Activated naive CD4-positive, alpha-beta T cell treated with anti-CD3 and anti-CD28 coated beads, Interleukin-2, amount 50 U/mL, for 72 hours (primary cell): ENCODE data around the gene ETNK1. TPM values are rescaled to one million over a fixed set of nuclear protein-coding genes. Genes with fewer than 3 reads are reported as not detected.
"Not testable (repeated sequence)": the region's sequence is repeated elsewhere in the genome, so short reads cannot be mapped to it uniquely, and the experiment has no call there.

Experiments
- ATAC-seq, 2 donors: fragments of 150-1000 bp; cut with Tn5 transposase; 2 replicates each; pipeline ENCODE4 v1.10.0; 2021; ENCODE audit warnings: mild to moderate bottlenecking in 2 of 2, moderate library complexity in 2 of 2
- DNase-seq, 2 donors: peaks; one replicate each; pipeline ENCODE4 v3.0.0; 2021 to 2022; ENCODE audit warnings: low spot score in 2 of 2
- H3K27ac Mint-ChIP-seq, 2 donors: one replicate each; pipeline ENCODE4 v1.8.0; 2022; ENCODE audit warnings: mild to moderate bottlenecking in 2 of 2, mixed read lengths in 2 of 2
- H3K36me3 Mint-ChIP-seq, 2 donors: one replicate each; pipeline ENCODE4 v1.8.0; 2022; ENCODE audit warnings: mixed read lengths in 2 of 2
- H3K9me3 Mint-ChIP-seq, 2 donors: one replicate each; pipeline ENCODE4 v1.8.0; 2022; ENCODE audit warnings: mixed read lengths in 2 of 2
- total RNA-seq, 2 donors: library from RNA; stranded (reverse); gene quantifications; one replicate each; pipeline ENCODE4 v1.2.3, GENCODE V29; 2022

Gene ETNK1, protein sequence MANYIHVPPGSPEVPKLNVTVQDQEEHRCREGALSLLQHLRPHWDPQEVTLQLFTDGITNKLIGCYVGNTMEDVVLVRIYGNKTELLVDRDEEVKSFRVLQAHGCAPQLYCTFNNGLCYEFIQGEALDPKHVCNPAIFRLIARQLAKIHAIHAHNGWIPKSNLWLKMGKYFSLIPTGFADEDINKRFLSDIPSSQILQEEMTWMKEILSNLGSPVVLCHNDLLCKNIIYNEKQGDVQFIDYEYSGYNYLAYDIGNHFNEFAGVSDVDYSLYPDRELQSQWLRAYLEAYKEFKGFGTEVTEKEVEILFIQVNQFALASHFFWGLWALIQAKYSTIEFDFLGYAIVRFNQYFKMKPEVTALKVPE
- total RNA-seq: 10 to 100 TPM; 66.5 to 67.2 TPM

DNA sequence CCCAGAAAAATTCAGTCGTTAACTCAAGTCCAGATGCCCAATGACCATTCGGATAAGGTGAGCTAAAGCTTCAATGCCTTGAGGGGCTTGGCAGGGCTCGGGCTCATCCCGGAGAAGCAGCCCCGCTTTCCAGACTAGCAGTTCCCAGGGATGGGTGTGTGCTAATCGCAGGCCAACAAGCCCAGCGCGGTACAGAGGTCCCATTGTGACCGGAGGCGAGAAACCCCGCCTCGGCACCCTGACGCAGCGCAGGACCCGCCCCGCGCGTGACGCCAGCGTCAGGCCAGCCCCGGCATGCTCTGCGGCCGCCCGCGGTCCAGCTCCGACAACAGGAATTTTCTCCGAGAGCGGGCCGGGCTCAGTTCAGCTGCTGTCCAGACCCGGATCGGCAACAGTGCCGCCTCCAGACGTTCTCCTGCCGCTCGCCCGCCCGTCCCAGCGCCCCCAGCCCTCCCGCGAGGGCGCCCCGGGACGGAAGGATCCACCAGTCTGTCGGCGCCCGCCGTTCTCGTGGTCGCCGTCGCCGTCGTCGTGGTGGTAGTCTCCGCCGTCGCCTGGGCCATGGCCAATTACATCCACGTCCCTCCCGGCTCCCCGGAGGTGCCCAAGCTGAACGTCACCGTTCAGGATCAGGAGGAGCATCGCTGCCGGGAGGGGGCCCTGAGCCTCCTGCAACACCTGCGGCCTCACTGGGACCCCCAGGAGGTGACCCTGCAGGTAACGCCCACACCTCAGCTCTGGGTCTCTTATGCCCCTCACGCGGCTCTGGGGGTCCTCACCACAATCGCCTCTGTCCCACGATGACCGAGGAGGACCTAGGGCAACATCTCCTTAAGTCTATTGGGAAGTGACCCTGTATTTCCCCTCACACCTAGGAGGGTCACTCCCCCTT is at the start of gene ETNK1:
Gene ETNK1, plus strand, starts transcription at position 302 of the 892 bp plus-strand sequence. Its CDS starts 260 bp downstream, at position 562.
- ATAC-seq (peak; percentile 99), DNase-seq (peak; percentile 86 to 89)
- peak within 1 kb of the TSS; percentile 95 to 99 for H3K27ac Mint-ChIP-seq
- H3K9me3 Mint-ChIP-seq: no peaks in the 10 kb centered on the region
- peaks cover 20% of the 10 kb centered on the region in 2 donors for H3K36me3 Mint-ChIP-seq

DNA sequence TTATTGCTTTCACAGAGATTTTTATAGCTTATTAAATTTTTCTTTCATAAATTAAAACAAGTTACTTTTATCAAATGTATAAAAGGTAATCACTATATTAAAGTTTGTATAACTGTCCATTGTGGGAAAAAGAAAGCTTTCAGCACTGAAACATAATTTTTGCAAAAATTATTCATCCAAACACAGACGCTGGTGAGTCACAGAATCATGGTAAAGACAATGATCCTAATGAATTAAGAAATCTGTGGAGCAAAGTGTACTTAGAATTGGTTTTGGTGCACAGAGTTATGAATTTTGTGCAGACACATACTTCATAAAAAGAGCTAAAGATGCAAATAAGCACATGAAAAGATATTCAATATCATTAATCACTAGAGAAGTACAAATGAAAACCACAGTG is 48.9 kb upstream of the ETNK1 start:
- ATAC-seq: no peak
- H3K36me3 Mint-ChIP-seq: no peaks in the 10 kb centered on the region

DNA sequence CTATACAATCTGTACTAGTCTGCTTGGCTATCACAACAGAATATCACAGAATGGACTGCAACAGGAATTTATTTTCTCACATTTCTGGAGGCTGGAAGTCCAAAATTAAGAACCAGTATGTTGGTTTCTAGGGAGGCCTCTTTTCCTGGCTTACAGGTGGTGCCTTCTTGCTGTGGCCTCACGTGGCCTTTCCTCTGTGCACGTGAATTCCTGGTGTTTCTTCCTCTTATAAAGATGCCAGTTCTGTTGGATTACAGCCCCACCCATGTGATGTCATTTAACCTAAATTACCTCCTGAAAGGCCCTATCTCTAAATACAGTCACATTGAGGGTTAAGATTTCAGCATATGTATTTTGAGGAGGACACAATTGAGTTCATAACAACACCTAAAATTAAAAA is 48.5 kb upstream of the ETNK1 start:
- DNase-seq: no peak
- Mint-ChIP-seq H3K36me3 (no peaks in the 10 kb centered on the region), H3K9me3 (no peaks in the 10 kb centered on the region), H3K27ac (no peak overlapping the region)
- ATAC-seq: no peak

More for the DNA sequence above, 48.9 kb upstream of the ETNK1 start:
- no peak for DNase-seq
- no peaks in the 10 kb centered on the region for H3K9me3 Mint-ChIP-seq
- no peak overlapping the region for H3K27ac Mint-ChIP-seq

DNA sequence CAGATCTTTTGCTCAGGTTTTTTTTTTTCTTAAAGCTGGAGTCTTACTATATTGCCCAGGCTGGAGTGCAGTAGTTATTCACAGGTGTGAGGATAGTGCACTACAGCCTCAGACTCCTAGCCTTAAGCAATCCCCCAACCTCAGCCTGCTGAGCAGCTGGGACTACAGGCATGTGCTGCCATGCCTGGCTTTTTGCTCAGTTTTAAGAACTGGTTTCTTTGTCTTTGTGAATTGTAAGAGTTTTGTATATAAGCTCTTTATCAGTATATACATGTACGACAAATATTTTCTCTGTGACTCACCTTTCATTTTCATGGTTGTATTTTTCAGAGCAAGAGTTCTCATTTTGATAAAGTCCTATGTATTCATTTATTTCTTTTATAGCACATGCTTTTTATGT is 47.3 kb upstream of the ETNK1 start:
- no peak for ATAC-seq
- Mint-ChIP-seq H3K27ac (no peak overlapping the region), H3K9me3 (no peaks in the 10 kb centered on the region), H3K36me3 (no peaks in the 10 kb centered on the region)
- no peak for DNase-seq

DNA sequence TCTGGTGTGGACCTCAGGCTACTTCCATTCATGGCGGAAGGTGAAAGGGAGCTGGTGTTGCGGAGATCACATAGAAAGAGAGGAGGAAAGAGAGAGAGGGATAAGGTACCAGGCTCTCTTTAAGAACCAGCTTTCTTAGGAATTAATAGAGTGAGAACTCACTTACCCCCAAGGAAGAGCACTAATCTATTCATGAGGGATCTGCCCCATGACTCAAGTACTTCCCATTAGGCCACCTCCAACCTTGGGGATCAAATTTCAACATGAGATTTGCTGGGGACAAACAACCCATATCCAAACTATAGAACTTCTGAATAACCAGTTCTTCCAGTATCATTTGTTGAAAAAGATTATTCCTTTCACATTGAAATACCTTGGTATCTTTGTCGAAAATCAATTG is 46.6 kb upstream of the ETNK1 start:
- Mint-ChIP-seq H3K36me3 (no peaks in the 10 kb centered on the region), H3K9me3 (no peaks in the 10 kb centered on the region), H3K27ac (no peak overlapping the region)
- ATAC-seq (no peak), DNase-seq (no peak)

DNA sequence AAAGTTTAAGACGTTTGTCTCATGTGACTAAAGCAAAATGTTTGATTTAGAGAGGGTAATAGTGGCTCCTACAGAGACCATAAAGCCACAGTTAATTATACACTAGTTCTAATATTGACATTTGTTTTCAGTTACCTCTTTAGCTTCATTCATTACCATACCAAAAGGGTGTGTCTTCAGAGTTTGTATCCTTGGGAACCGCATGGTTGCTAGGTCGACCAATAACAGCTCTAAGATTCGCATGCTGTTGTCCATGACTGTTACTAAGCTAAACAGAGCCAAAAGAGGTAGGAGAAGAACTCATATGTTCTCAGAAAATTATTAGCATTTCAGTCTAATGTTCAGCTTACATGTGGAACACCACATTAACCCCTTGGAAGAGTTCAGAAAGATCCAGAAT is 36.2 kb upstream of the ETNK1 start:
- no peaks in the 10 kb centered on the region for H3K9me3 Mint-ChIP-seq
- DNase-seq: no peak
- H3K36me3 Mint-ChIP-seq: no peaks in the 10 kb centered on the region
- ATAC-seq: no peak
- H3K27ac Mint-ChIP-seq: no peak overlapping the region

DNA sequence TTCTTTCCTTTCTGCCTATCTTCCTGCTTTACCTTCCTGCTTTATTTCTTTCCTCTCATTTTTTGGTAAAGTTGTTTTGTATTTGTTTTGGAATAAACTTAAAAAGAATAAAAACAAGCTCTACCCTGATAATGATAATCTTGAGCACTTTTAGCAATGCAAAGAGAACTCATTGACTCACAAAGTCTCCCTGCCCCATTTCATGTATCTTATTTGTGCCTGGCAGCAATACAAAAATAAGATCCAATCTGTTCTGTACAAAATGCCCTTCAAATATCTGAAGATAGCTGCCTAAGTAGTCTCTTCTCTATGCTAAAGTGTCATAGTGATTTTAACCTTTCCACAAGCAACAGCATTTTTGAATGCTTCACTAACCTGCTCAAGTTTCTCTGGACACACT is 31.1 kb upstream of the ETNK1 start:
- H3K9me3 Mint-ChIP-seq: no peaks in the 10 kb centered on the region

DNA sequence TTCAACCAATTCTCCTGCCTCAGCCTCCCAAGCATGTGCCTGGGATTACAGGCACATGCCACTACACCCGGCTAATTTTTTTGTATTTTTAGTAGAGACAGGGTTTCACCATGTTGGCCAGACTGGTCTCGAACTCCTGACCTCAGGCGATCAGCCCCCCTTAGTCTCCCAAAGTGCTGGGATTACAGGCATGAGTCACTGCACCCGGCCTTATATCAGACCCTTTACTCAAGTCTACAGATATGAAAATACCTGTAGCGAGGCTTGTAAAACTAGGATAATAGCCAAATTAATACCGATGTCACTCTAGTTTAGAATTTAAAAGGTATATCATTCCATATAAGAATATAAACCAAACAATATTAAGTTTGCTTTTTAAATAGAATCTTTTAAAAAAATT is 27.4 kb upstream of the ETNK1 start:
- H3K9me3 Mint-ChIP-seq, H3K36me3 Mint-ChIP-seq, ATAC-seq, DNase-seq, H3K27ac Mint-ChIP-seq: not testable (repeated sequence)

More for the DNA sequence above, 31.1 kb upstream of the ETNK1 start:
- no peaks in the 10 kb centered on the region for H3K36me3 Mint-ChIP-seq
- DNase-seq (no peak), ATAC-seq (no peak)
- no peak overlapping the region for H3K27ac Mint-ChIP-seq

DNA sequence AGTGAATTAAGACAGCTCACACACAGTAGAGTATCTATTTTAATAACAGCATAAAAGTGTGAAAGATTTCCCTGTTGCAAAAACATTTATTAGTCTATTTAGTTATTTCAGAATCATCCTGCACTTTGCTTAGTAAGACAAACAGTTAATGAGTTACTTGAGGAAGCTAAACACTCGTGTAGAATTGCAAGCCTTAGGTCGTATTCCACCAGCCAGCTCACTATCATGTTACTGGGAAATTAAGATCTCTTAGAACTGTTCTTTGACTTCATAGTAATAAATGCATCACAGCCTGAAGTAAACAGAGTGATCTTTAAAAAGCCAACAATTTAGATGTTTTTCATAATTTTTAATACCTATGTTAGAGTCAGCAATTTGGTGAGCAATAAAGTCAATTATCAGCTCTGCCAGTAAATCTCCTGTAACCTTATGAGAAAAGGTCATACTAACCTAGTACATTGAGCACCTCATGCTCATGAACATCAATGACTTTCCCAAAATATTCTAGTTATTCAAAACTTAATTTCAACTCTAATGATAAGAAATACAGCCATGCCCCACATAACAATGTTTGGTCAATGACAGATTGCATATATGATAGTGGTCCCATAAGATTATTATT is 26.7 kb upstream of the ETNK1 start:
- DNase-seq (no peak), ATAC-seq (no peak)
- Mint-ChIP-seq H3K27ac (no peak overlapping the region), H3K9me3 (no peaks in the 10 kb centered on the region), H3K36me3 (no peaks in the 10 kb centered on the region)

DNA sequence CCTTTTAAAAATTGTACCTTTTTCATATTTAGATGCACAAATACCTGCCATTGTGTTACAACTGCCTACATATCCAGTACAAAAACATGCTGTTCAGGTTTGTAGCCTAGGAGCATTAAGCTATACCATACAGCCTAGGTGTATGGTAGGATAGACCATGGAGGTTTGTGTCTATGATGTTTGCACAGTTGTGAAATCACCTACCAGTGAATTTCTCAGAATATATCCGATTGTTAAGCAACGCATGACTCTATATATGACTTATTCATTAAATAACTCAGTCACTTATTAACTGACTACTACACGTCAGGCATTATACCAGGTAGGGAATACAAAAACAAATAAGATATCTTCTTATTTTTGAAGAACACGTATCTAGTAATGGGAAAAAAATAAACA is 26.2 kb upstream of the ETNK1 start:
- no peak overlapping the region for H3K27ac Mint-ChIP-seq
- no peak for DNase-seq
- ATAC-seq: no peak
- no peaks in the 10 kb centered on the region for H3K9me3 Mint-ChIP-seq
- H3K36me3 Mint-ChIP-seq: no peaks in the 10 kb centered on the region

DNA sequence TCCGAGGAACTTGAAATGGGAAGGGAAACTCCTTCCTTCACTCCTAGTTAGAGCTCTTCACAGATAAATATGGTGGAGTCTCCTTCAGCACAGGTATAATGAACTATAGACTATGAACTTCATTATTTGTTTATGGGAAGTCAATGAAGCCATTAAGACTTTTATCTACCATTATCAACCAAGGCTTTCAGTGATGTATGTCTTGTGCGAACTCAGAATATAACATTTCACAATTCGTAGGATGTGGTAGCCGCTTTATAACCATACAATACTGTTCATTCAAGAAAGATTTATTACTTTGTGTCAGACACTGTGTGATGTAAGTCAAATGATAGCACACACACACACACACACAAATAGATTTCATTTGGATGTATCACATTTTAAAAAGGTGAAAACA is 24.8 kb upstream of the ETNK1 start:
- DNase-seq (no peak), ATAC-seq (no peak)
- Mint-ChIP-seq H3K36me3 (no peaks in the 10 kb centered on the region), H3K27ac (no peak overlapping the region), H3K9me3 (no peaks in the 10 kb centered on the region)

DNA sequence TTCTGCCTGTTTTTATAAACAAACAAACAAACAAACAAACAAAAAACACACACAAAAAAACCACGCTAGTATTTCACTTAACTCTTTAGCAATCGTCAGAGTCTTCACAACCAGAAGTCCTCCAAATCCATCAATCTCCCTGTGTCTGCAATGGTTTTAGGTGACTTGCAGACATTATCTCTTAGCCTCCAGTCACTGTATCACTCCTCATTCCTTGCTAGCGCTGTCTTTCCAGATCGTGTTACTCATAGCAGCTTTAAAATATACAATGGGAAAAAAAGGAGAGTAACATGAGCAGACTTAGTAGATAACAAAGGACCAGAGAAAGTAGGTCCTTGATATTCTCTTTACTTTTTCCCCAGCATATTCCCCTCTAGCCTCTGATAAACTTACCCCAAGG is 15.5 kb upstream of the ETNK1 start:
- Mint-ChIP-seq H3K27ac (no peak overlapping the region), H3K36me3 (peaks cover 7% of the 10 kb centered on the region in 2 donors), H3K9me3 (peaks cover 6 to 11% of the 10 kb centered on the region in 2 donors)
- ATAC-seq (no peak), DNase-seq (no peak)

DNA sequence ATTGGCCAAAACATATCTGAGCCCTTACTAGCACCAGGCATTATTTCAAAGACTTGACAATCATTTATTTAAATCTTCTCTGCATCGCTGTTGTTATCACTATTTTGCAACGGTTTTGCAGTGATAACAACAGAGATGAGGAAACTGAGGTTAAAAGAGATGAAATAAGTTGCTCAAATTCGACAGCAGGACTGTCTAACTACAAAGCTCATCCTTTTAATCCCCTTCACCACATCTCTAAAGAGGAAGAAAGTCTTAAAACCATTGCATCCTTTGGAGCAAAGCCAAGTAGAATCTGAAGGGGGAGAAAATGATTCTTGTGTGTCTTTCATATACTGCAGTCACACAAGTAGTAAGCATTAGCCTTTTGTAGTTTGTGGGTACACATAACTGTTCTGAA is 14.8 kb upstream of the ETNK1 start:
- ATAC-seq: no peak
- H3K27ac Mint-ChIP-seq: no peak overlapping the region
- H3K9me3 Mint-ChIP-seq: peaks cover 11% of the 10 kb centered on the region in 2 donors
- no peak for DNase-seq
- H3K36me3 Mint-ChIP-seq: peaks cover 7 to 12% of the 10 kb centered on the region in 2 donors

DNA sequence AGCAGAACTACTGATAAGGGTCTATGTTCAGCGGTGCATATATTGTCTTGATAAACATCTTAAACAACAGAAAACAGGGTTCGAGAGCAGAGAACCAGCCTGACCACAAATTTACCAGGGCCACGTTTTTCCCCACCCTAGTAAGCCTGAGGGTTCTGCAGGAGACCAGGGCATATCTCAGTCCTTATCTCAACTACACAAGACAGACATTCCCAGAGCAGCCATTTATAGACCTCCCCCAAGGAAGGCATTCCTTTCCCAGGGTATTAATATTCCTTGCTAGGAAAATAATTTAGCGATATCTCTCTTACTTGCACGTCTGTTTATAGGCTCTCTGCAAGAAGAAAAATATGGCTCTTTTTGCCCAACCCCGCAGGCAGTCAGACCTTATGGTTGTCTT is 12.1 kb upstream of the ETNK1 start:
- ATAC-seq, DNase-seq, H3K27ac Mint-ChIP-seq: not testable (repeated sequence)
- Mint-ChIP-seq H3K36me3 (peaks cover 7 to 12% of the 10 kb centered on the region in 2 donors), H3K9me3 (peaks cover 11 to 12% of the 10 kb centered on the region in 2 donors)

DNA sequence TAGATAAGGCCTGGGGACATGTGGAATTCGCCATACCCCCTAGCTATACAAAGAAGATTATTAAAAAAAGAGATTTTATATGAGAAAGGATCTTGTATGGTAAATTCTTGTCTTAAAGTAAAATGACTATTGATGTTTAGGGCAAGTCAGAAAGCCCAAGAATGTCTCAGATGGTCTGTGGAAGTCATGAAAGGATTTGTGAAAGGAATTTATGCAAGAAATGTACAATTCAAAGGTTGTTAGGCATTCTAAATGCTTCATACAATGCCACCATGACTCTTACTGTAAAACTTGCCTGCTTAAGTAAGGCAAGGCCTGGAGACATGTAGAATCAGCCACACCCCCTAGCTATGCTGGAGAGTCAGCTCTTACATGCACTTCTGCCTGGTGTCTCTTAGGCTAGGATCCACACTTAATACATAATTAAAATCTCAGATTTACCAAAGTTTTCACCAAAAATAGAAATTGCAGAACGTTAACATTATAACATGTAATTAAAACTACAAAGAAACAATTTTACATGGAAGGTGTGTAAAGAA is 8.9 kb upstream of the ETNK1 start:
- peaks cover 11 to 12% of the 10 kb centered on the region in 2 donors for H3K9me3 Mint-ChIP-seq
- ATAC-seq (no peak), DNase-seq (no peak)
- H3K36me3 Mint-ChIP-seq: peaks cover 7 to 12% of the 10 kb centered on the region in 2 donors
- H3K27ac Mint-ChIP-seq: no peak overlapping the region

DNA sequence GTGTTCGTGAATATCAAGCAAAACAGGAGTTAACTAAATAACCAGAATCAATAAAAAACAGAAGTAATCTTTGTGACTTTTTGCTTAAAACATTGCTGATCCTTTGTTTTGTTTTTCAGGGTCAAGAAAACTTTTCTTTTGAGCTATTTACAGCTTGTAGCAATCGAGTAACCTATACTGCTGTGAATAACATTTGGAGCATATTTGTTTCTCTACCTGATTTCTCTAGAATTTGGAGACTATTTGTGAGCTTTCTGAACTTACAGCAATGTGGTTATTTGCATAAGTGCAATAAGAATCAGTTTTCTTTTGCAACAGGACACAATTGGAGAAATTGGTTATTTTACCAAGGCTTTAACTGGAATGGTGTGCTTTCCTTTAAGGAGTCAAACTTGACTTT is 7.3 kb upstream of the ETNK1 start:
- no peak overlapping the region for H3K27ac Mint-ChIP-seq
- H3K36me3 Mint-ChIP-seq: peaks cover under 1 to 5% of the 10 kb centered on the region in 2 donors
- DNase-seq: no peak
- H3K9me3 Mint-ChIP-seq: peaks cover 6% of the 10 kb centered on the region in 2 donors
- no peak for ATAC-seq

DNA sequence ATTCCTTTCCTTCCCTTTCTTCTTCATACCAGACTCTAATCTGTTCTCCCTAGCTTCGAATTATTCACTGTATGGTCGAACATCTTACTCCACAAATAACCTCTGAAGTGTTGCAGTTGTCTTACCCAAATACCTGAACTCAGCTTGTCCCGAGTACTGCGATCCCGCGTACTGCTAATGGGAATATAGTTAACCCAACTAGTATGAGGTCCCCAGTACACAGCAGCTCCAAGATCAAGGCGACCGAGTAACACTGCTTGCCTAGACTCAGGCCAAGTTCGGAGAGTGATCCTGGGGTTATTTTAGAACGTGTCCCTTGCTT is 462 bp upstream of the ETNK1 start:
- ATAC-seq (peak; percentile 7 to 13), DNase-seq (no peak)
- Mint-ChIP-seq H3K27ac (peak overlapping the region; percentile 95 to 99), H3K9me3 (no peaks in the 10 kb centered on the region), H3K36me3 (peaks cover 20% of the 10 kb centered on the region in 2 donors)
